Measurements from ENCODE around the gene MEX3A.

- TF ChIP-seq POLR2AphosphoS5 (IDR thresholded peaks at IDR 0.05; ENCODE audit: insufficient read depth, low read depth, low read length) (no peak), POLR2A (IDR thresholded peaks at IDR 0.05; ENCODE audit: low read depth, low read length) (no peak), CTCF (IDR thresholded peaks at IDR 0.05; ENCODE audit: extremely low read depth in 1 of 2, insufficient read depth in 1 of 2, low read depth in 1 of 2, low read length in 2 of 2) (no peak), JUN (IDR thresholded peaks at IDR 0.05; ENCODE audit: borderline replicate concordance, insufficient read depth, insufficient read length, low read depth) (no peak), EZH2 (IDR thresholded peaks at IDR 0.05; ENCODE audit: borderline replicate concordance, low read depth, low read length, severe bottlenecking) (no peak), FOS (IDR thresholded peaks at IDR 0.05; ENCODE audit: borderline replicate concordance, insufficient read depth, low read length) (no peak), MAX (IDR thresholded peaks at IDR 0.05; ENCODE audit: insufficient read depth, insufficient read length) (no peak), MYC (IDR thresholded peaks at IDR 0.05; ENCODE audit: low read depth, low read length) (no peak)
These were observed 7.4 kb upstream of the MEX3A start for GRCh38 chr1:156089704-156090103.

Data from endothelial cell of umbilical vein (primary cell).